ENCODE measurements around the gene PEAK3.

The PEAK3 gene

GRCh38 chr19:2255982-2256685, 25.8 kb downstream of the PEAK3 start, which contains the start of gene JSRP1:
JSRP1 (minus strand) TSS chr19:2256417; CDS start chr19:2255314, 1,103 bp downstream.
- Mint-ChIP-seq H3K36me3 (ENCODE audit: low read depth) (no peaks in the 10 kb centered on the region), H3K4me3 (no peak within 1 kb of the TSS), H3K9me3 (no peaks in the 10 kb centered on the region), H3K4me1 (ENCODE audit: low read depth) (peaks cover 49% of the 10 kb centered on the region), H3K27me3 (peaks cover 15% of the 10 kb centered on the region), H3K27ac (peak within 1 kb of the TSS; percentile 79)
- no peak for DNase-seq

GRCh38 chr19:2255112-2255845, 26.7 kb downstream of the PEAK3 start:
- Mint-ChIP-seq H3K36me3 (ENCODE audit: low read depth) (no peaks in the 10 kb centered on the region), H3K27me3 (peaks cover 16% of the 10 kb centered on the region), H3K4me3 (no peak overlapping the region), H3K4me1 (ENCODE audit: low read depth) (peaks cover 47% of the 10 kb centered on the region), H3K27ac (no peak overlapping the region), H3K9me3 (no peaks in the 10 kb centered on the region)
- no peak for DNase-seq

GRCh38 chr19:2254064-2254872, 27.7 kb downstream of the PEAK3 start:
- Mint-ChIP-seq H3K27ac (peak overlapping the region; percentile 22), H3K9me3 (no peaks in the 10 kb centered on the region), H3K27me3 (peaks cover 20% of the 10 kb centered on the region), H3K36me3 (ENCODE audit: low read depth) (no peaks in the 10 kb centered on the region), H3K4me3 (peak overlapping the region; percentile 27), H3K4me1 (ENCODE audit: low read depth) (peaks cover 41% of the 10 kb centered on the region)
- no peak for DNase-seq

GRCh38 chr19:2253106-2254063, 28.6 kb downstream of the PEAK3 start:
- Mint-ChIP-seq H3K9me3 (no peaks in the 10 kb centered on the region), H3K4me1 (ENCODE audit: low read depth) (peaks cover 36% of the 10 kb centered on the region), H3K36me3 (ENCODE audit: low read depth) (peaks cover 7% of the 10 kb centered on the region), H3K27ac (peak overlapping the region; percentile 22), H3K4me3 (peak overlapping the region; percentile 42), H3K27me3 (peaks cover 20% of the 10 kb centered on the region)
- DNase-seq: peak; percentile 73

- peaks cover 29% of the 10 kb centered on the region for H3K4me1 Mint-ChIP-seq (ENCODE audit: low read depth)
- peak overlapping the region; percentile 42 for H3K4me3 Mint-ChIP-seq
- peak overlapping the region; percentile 29 for H3K27ac Mint-ChIP-seq
- H3K36me3 Mint-ChIP-seq (ENCODE audit: low read depth): peaks cover 9% of the 10 kb centered on the region
- H3K27me3 Mint-ChIP-seq: peaks cover 20% of the 10 kb centered on the region
- no peak for DNase-seq
- H3K9me3 Mint-ChIP-seq: no peaks in the 10 kb centered on the region
Measured at GRCh38 chr19:2252797-2253105, 29.2 kb downstream of the PEAK3 start.

- Mint-ChIP-seq H3K27ac (peak overlapping the region; percentile 29), H3K4me1 (ENCODE audit: low read depth) (peaks cover 26% of the 10 kb centered on the region), H3K9me3 (no peaks in the 10 kb centered on the region), H3K36me3 (ENCODE audit: low read depth) (peaks cover 14% of the 10 kb centered on the region), H3K4me3 (peak overlapping the region; percentile 42), H3K27me3 (peaks cover 20% of the 10 kb centered on the region)
- DNase-seq: peak; percentile 73
Measured at GRCh38 chr19:2252055-2252796, 29.7 kb downstream of the PEAK3 start.

GRCh38 chr19:2251106-2252054, 30.6 kb downstream of the PEAK3 start:
- Mint-ChIP-seq H3K4me1 (ENCODE audit: low read depth) (peaks cover 21% of the 10 kb centered on the region), H3K36me3 (ENCODE audit: low read depth) (peaks cover 23% of the 10 kb centered on the region), H3K4me3 (peak overlapping the region; percentile 12), H3K27ac (no peak overlapping the region), H3K27me3 (peaks cover 20% of the 10 kb centered on the region), H3K9me3 (no peaks in the 10 kb centered on the region)
- DNase-seq: peak; percentile 68

GRCh38 chr19:2250766-2251105, 31.2 kb downstream of the PEAK3 start:
- H3K27me3 Mint-ChIP-seq: peaks cover 20% of the 10 kb centered on the region
- peaks cover 29% of the 10 kb centered on the region for H3K36me3 Mint-ChIP-seq (ENCODE audit: low read depth)
- DNase-seq: no peak
- no peak overlapping the region for H3K27ac Mint-ChIP-seq
- H3K9me3 Mint-ChIP-seq: no peaks in the 10 kb centered on the region
- peaks cover 20% of the 10 kb centered on the region for H3K4me1 Mint-ChIP-seq (ENCODE audit: low read depth)
- no peak overlapping the region for H3K4me3 Mint-ChIP-seq

- Mint-ChIP-seq H3K4me1 (ENCODE audit: low read depth) (peaks cover 20% of the 10 kb centered on the region), H3K4me3 (no peak overlapping the region), H3K9me3 (no peaks in the 10 kb centered on the region), H3K27ac (no peak overlapping the region), H3K36me3 (ENCODE audit: low read depth) (peaks cover 35% of the 10 kb centered on the region), H3K27me3 (peaks cover 20% of the 10 kb centered on the region)
- DNase-seq: no peak
Measured at GRCh38 chr19:2249880-2250765, 31.9 kb downstream of the PEAK3 start.

- H3K4me3 Mint-ChIP-seq: no peak within 1 kb of the TSS
- peaks cover 44% of the 10 kb centered on the region for H3K36me3 Mint-ChIP-seq (ENCODE audit: low read depth)
- H3K9me3 Mint-ChIP-seq: no peaks in the 10 kb centered on the region
- no peak within 1 kb of the TSS for H3K27ac Mint-ChIP-seq
- DNase-seq: no peak
- H3K27me3 Mint-ChIP-seq: peaks cover 20% of the 10 kb centered on the region
- H3K4me1 Mint-ChIP-seq (ENCODE audit: low read depth): peaks cover 20% of the 10 kb centered on the region
Measured at GRCh38 chr19:2249010-2249866, 32.7 kb downstream of the PEAK3 start, which contains the start of gene AMH. AMH (plus strand) TSS chr19:2249323; CDS start chr19:2249333, 10 bp downstream.
